SU-DHL-6 (cell line): ENCODE measurements around the gene SATB2.

ENCODE experiments used
- H2AFZ ChIP-seq: fragments of 200-600 bp; sonication (generic); 2 replicates; pipeline ENCODE4 v1.6.1; 2014; ENCODE audit warnings: low read depth, mild to moderate bottlenecking, moderate library complexity, mixed read lengths, antibody characterized with exemption, low read length; ENCODE audit not compliant: severe bottlenecking
- H3F3A ChIP-seq: fragments of 200-600 bp; shearing (Covaris generic); 2 replicates; pipeline ENCODE4 v1.6.0; 2016; ENCODE audit warnings: antibody characterized with exemption, mild to moderate bottlenecking; ENCODE audit not compliant: insufficient read depth
- H3K27ac ChIP-seq: fragments of 200-600 bp; sonication (generic); 2 replicates; pipeline ENCODE4 v1.5.1; 2016; ENCODE audit warnings: low read depth, mild to moderate bottlenecking, low read length, moderate library complexity, mixed read lengths
- H3K27me3 ChIP-seq: fragments of 200-600 bp; sonication (generic), shearing (Covaris generic); 2 replicates; pipeline ENCODE4 v1.6.0; 2014; ENCODE audit warnings: mild to moderate bottlenecking, low read length
- H3K36me3 ChIP-seq: fragments of 200-600 bp; sonication (generic); 2 replicates; pipeline ENCODE4 v1.6.1; 2014; ENCODE audit warnings: mild to moderate bottlenecking, low read length, mixed read lengths
- H3K4me2 ChIP-seq: fragments of 300-600, 200-600 bp; shearing (Covaris generic), sonication (generic); 2 replicates; pipeline ENCODE4 v1.6.0; 2014; ENCODE audit warnings: low read length, low read depth, mild to moderate bottlenecking; ENCODE audit not compliant: poor library complexity, severe bottlenecking
- H3K4me3 ChIP-seq: fragments of 200-600 bp; sonication (generic); 2 replicates; pipeline ENCODE4 v1.5.1; 2014; ENCODE audit warnings: antibody characterized with exemption, low read length, mild to moderate bottlenecking, mixed read lengths; ENCODE audit not compliant: insufficient read depth, poor library complexity, severe bottlenecking
- H3K79me2 ChIP-seq: fragments of 200-600 bp; sonication (generic); 2 replicates; pipeline ENCODE4 v1.6.1; 2014; ENCODE audit warnings: mild to moderate bottlenecking, low read length, moderate library complexity; ENCODE audit not compliant: insufficient read depth
- H3K9ac ChIP-seq: fragments of 200-600 bp; sonication (generic); 2 replicates; pipeline ENCODE4 v1.7.0; 2014; ENCODE audit warnings: mild to moderate bottlenecking, low read length
- H3K9me2 ChIP-seq: fragments of 200-600 bp; sonication (generic); replicated peaks from 2 replicates; pipeline ENCODE4 v1.6.1; 2014; ENCODE audit warnings: low read length; ENCODE audit not compliant: insufficient read depth
- H3K9me3 ChIP-seq: fragments of 200-600 bp; sonication (generic); 2 replicates; pipeline ENCODE4 v1.6.1; 2014; ENCODE audit warnings: low read length, mixed read lengths; ENCODE audit not compliant: insufficient read depth
- H4K20me1 ChIP-seq: fragments of 200-600 bp; sonication (generic); 2 replicates; pipeline ENCODE4 v1.6.1; 2014; ENCODE audit warnings: low read depth, mild to moderate bottlenecking, antibody characterized with exemption, low read length, moderate library complexity, mixed read lengths
- CTCF ChIP-seq: fragments of 200-600 bp; sonication (generic); IDR thresholded peaks from one replicate; pipeline ENCODE4 v1.5.1; 2017; ENCODE audit warnings: antibody characterized with exemption, mild to moderate bottlenecking, low read length, moderate library complexity; ENCODE audit not compliant: insufficient read depth, poor library complexity, severe bottlenecking
- EZH2phosphoT487 ChIP-seq: fragments of 200-600 bp; sonication (generic), shearing (Covaris generic); conservative IDR thresholded peaks from 2 replicates; pipeline ENCODE4 v1.6.1; 2018; ENCODE audit warnings: mild to moderate bottlenecking, antibody characterized with exemption, low read length, moderate library complexity, mixed read lengths

The SATB2 gene

DNA sequence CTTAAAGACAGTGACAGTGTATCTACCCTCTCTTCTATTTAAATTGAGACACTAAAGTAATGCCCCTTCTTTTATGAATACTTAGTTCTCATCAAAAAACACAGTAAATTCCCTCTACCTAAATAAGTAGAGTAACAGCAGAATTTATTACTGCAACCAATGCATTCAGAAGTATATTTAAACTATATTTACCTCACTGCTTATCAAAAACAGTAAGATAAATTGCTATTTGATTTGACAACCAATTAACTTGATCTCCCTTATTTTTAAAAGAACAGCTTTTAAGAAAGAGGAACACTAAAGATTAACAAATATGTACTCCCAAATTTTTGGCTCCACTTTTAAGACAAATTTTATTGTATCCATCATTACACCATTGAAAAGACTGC, 4.8 kb downstream of the SATB2 start:
- Histone ChIP-seq H3K9ac (no peak overlapping the region), H3K79me2 (no peaks in the 10 kb centered on the region), H3F3A (no peaks in the 10 kb centered on the region), H3K36me3 (no peaks in the 10 kb centered on the region), H4K20me1 (no peaks in the 10 kb centered on the region), H3K4me2 (no peak overlapping the region), H2AFZ (no peak overlapping the region), H3K9me2 (no peaks in the 10 kb centered on the region), H3K27me3 (no peaks in the 10 kb centered on the region), H3K27ac (no peak overlapping the region), H3K9me3 (no peaks in the 10 kb centered on the region), H3K4me3 (no peak overlapping the region)
- no peak for TF ChIP-seq EZH2phosphoT487
- no peak for TF ChIP-seq CTCF

DNA sequence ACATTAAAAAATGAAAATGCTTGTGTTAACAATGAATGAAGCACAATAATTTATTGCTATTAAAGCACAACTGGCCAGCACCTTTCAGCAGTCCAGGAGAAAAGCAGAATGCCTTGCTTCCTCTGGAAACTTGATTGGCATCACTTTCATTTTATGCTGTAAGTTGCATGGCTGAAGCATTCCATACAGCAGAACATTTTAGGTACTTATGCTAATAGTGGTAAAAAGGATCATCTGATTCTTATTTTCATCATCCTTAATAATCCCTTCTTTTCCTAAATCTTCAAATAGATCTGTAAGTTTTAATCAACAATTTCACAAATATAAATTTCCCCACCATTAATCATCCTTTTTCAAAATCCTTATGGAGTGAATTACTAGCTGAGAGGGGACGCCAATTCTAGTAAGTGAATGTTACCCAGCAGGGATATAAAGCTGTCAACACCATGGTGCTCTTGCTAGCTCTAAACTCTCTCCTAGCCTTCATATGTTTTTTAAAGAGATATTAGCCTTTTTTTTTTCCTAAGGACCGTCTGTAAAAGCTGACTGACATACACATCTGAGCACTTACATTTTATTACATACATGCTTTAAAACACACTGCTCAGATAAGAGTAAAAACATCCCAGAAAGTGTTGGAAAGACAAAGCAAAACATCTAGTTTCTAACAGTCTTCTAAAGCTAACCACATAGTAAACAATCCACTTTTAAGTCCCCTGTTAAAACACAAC, 5.3 kb downstream of the SATB2 start:
- H3K9me2 ChIP-seq, result no peaks in the 10 kb centered on the region
- TF ChIP-seq EZH2phosphoT487 (no peak), CTCF (no peak)
- no peaks in the 10 kb centered on the region for H3K9me3 ChIP-seq
- no peak overlapping the region for H3K4me2 ChIP-seq
- no peaks in the 10 kb centered on the region for H3F3A ChIP-seq
- H3K27ac ChIP-seq, result no peak overlapping the region
- no peak overlapping the region for H3K9ac ChIP-seq
- H3K36me3 ChIP-seq, result no peaks in the 10 kb centered on the region
- no peaks in the 10 kb centered on the region for H4K20me1 ChIP-seq
- H2AFZ ChIP-seq, result no peak overlapping the region
- no peak overlapping the region for H3K4me3 ChIP-seq
- no peaks in the 10 kb centered on the region for H3K79me2 ChIP-seq
- H3K27me3 ChIP-seq, result no peaks in the 10 kb centered on the region

- Histone ChIP-seq H3K9ac (no peak overlapping the region), H3K27ac (no peak overlapping the region), H3K9me3 (no peaks in the 10 kb centered on the region), H4K20me1 (no peaks in the 10 kb centered on the region), H3K79me2 (no peaks in the 10 kb centered on the region), H3K9me2 (no peaks in the 10 kb centered on the region), H3K4me3 (no peak overlapping the region), H3K4me2 (no peak overlapping the region), H3K36me3 (no peaks in the 10 kb centered on the region), H3F3A (no peaks in the 10 kb centered on the region), H3K27me3 (no peaks in the 10 kb centered on the region), H2AFZ (no peak overlapping the region)
- TF ChIP-seq CTCF (no peak), EZH2phosphoT487 (no peak)
Observed at GRCh38 chr2:199449956-199450355, 7.8 kb downstream of the SATB2 start.
